HG03025 (cell line): ENCODE results near the gene CPLX1.
"Not testable (repeated sequence)": the region's sequence is repeated elsewhere in the genome, so short reads cannot be mapped to it uniquely, and the experiment has no call there.

Experiments
- ATAC-seq: cut with Tn5 transposase; IDR thresholded peaks from one replicate; pipeline ENCODE4 v1.9.1; 2021; ENCODE audit warnings: mild to moderate bottlenecking, moderate library complexity; ENCODE audit not compliant: unreplicated experiment, low FRiP score

CPLX1 gene

DNA sequence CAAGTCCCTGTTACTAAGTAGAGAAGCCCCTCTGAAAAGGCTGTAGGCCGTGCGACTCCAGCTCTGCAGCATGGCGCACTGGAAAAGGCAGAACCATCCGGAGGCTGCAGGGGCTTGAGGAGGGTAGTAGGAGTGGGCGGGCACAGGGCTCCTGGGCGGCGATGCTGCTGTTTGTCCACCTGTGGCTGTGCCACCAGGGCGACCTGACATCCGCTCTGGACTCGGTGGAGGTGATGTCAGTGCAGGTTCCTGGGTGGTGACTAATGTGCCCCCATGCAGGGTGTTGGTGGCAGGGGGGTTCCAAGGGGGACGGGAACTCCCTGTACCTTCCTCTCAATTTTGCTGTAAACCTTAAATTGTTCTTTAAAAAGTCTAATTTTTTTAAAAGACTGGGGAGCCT lies 62.0 kb downstream of the CPLX1 start:
- no peak for ATAC-seq

DNA sequence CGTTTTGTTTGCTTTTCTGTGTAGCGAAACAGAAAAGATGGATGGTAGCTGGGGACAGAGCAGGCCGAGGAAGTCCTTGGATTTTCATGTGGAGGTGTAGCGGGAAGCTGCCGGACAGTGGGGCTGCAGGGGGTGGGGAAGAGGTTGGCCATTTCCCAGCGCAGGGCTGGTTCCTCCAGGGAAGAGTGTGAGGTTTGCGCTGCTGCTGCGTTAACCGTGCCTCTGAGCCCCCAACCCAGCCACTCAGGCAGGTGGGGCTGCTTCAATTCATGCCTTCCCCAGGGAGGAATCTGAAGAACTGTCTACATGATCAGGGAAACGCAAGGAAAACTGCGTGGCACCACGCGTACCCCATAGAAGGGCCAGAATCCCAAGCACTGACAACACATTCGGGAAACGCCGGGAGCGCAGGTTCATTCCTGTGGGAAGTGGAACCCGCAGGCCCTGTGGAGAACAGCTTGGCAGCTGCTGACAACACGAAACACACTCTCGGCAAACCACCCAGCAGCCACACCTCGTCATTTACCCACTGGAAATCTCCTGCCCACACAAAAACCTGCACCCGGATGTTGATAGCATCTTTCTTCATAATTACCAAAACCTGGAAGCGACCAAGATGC lies 62.6 kb downstream of the CPLX1 start:
- ATAC-seq = no peak

DNA sequence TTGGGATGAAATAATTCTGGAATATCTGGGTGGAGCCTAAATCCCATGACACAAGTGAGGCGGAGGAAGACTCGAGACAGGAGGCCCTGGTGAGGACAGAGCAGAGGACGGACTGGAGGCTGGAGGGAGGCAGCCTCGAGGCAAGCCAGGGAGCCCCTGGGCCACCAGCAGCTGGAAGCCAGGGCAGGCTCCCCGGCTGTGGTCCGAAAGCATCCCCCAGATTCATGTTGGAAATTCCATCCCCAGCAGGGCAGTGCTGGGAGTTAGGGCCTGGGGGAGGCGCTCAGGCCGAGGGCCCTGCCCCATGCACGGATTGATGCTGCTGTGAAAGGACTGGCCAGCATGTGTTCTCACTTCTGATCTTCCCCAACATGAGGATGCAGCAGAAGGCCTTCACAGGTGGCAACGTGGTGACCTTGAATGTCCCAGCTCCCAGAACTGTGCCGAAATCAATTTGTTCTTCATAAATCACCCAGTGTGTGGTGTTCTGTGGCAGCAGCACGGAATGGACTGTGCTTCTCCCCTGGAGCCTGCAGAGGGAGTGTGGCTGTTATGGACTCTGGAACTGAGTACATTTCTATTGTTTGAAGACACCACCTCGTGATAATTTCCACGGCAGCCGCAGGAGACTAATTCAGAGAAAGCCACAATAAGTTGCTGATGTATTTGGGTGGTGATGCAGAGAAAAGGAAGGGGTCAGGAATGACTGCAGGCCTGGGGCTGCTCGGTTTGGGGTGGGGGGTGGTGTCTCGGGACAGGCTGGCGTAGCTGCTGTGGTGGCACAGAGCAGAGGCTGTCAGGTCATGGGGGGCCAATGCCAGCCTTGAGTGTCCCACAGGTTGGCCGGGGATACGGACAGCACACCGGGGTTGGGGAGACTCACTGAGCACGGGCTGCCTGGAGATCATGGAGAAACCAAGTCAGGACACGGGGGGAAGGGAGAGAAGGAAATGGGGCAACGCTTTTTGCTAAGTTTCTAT lies 63.4 kb downstream of the CPLX1 start:
- ATAC-seq = no peak

DNA sequence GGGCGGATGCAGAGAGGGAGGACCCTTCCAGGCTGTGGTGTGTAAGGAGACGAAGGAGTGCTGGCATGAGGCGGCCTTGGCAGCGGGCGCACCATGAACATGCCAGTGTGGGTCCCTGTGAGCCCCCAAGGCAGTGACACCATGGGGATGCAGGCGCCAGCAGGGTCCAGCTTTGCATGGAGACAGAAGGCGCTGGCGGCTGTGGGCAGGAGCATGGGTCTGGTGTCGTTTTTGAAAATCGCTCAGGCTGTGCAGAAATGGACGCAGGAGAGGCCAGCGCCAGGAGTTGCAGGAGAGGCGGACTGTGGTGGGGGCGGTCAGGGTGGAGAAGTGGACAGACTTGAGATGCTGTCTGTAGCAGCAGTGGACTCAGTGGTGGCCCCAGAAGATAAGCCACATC lies 64.2 kb downstream of the CPLX1 start:
- no peak for ATAC-seq

DNA sequence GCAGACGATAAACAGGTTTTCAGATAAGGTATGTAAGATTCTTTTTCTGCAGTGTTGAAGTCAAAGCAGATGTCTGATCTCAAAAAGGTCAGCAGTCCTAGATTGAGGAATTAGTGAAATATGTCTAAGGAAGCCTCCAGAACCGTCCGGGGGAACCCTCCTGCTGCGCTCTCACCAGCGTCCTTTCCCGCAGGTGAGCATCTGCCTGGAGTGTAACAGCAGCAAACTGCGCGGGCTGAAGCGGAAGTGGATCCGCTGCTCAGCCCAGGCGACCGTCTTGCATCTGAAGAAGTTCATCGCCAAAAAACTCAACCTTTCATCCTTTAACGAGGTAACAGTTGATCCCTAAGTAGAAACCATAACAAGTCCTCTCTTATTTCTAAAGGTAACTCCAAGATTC lies 64.8 kb downstream of the CPLX1 start:
- ATAC-seq = no peak

DNA sequence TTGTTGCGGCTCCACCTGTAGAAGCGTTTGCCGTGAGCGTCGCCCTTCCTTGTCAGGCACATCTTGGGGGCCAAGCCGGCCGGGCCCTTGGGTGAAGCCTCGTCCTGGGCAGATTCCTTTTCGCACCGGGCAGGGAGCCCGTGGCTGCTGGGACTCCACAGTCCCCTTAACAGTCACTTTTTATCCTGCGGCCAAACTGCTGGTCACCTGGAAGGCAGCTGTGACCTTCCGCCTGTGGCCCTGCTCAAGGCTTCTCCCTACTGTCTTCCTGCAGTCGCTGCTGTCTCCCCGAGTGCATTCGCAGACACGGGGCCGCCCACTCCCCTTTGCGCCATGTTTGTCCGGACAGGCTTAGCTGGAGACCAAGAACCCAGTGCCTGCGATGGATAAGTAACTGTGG lies 65.3 kb downstream of the CPLX1 start:
- no peak for ATAC-seq

DNA sequence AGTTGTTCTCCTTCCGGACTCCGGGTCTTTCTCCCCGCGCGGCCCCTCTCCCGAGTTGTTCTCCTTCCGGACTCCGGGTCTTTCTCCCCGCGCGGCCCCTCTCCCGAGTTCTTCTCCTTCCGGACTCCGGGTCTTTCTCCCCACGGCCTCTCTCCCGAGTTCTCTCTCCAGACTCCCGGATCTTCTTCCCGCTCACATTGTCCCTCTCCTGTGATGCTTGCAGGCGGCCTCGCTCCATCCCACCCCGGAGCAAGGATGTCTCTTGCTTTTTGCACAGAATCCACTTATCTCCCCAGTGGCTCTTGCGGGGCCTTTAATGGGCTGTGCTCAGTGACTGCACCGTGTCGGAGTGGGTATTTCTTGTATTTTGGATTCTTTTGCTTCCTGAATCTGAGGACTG lies 66.1 kb downstream of the CPLX1 start:
- not testable (repeated sequence) for ATAC-seq

DNA sequence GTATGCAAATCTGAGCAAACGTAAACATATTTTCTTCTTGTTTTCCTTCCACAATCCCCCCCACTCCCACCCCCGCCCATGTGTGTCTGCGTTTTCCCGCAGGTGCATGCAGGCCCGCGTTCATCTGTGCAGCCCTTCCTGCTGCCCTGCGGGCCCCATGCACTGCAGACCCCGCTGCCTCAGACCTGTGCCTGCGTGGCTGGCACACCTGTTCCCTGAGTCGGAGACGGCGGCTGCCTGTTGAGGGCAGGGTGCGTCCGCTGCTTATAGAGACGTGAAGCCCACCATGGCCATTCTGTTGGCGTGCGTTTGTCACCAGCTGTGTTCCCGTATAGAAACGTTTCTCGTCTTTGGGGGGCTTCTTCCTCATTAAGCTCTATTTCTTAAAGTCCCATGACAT lies 68.8 kb downstream of the CPLX1 start:
- ATAC-seq = no peak

DNA sequence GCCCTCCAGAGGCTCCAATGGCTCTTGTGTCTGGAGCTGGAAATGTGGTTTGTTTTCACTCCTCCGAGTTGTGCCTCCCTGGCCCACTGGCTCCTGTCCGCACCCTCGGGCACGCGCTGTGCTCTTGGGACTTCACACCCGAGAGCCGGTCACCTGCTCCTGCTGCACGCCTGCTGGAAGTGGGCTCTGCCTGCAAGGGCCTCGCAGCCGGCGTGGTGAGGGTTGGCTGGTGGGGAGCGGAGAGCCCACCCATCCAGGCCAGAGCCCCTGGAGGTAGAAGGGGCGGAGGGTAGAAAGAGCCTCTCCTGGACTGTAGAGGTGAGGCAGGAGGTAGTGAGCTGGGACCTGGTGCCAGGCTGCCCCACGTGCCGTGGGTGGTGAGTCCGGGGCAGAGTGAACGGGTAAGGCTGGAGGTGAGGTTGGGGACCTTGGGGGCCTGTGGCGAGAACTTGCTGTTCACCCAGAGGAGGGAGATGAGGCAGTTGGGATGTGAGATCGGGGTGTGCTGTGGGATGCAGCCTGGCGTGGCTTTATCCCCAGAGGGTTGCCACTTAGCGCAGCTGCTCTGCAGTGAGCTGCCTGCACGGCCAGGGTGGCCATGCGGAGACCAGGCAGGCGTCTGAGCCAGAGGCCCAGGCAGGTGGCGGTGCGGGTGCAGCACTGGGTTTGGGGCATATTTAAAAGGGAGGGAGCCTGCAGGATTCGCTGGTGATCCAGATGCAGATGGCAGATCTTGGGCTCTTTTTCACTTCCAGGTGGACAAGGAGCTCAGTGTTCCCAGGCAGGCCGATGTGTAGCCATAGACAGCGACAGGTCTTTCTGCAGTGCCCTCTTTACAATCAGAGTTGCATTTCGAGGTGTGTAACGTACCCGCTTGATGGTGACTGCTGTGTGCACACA lies 71.5 kb downstream of the CPLX1 start:
- no peak for ATAC-seq

DNA sequence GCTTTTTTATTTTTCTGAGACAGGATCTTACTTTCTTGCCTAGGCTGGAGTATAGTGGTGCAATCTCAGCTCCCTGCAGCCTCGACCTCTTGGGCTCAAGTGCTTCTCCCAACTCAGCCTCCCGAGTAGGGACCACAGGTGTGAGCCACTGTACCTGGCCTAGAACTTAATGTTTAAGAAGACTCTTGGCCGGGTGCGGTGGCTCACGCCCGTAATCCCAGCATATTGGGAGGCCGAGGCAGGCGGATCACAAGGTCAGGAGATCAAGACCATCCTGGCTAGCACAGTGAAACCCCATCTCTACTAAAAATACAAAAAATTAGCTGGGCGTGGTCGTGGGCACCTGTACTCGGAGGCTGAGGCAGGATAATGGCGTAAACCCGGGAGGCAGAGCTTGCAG lies 72.7 kb downstream of the CPLX1 start:
- ATAC-seq = not testable (repeated sequence)

DNA sequence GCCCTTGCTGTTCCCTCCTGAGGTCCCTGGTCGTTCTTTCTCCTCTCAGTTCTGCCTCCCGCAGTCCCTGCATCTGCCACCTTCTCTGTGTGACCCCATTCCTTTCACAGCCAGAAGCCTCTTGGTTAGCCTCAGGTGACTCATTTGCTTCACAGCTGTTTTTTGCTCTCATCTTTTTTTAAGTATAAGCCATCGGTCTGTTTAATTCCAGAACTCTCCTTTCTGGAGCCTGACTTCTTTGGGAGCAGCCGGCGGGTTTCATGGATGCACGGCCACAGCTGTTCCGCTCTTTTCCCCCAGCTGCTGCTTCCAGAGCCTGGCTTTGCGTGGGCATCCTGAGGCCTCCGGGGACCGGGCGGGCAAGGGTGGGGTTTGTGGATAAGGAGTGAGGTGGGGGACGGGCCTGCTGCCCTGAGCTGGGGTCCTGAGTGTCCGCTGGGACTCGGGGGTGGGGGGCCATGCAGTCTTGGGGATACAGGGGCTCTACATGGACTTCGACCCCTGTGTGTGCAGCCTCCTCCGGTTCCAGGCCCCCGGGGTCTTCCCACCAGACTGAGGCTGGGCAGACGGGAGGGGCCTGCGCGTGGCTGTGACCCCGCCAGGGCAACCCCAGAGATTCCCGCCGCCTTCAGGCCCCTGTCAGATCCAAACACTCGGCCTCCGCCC lies 73.6 kb downstream of the CPLX1 start:
- no peak for ATAC-seq

DNA sequence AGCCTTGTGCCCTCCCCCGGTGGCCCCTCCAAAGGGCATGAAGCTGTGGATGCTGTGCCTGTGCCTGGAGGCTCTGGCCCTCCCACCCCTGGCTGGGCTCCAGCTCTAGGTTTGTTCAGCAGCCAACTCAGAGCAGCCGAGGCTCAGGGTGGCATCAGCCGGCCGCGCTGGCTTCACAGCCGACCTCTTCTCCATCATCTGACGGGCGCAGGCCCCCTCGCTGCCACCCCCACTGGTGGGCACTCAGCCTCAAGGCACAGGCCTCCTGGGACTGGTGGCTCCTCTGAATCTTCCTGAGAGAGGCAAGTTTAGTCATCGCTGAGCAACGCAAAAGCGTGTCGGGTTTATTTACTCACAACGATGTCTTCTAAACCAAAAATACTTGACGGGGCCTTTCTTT lies 74.3 kb downstream of the CPLX1 start:
- no peak for ATAC-seq

DNA sequence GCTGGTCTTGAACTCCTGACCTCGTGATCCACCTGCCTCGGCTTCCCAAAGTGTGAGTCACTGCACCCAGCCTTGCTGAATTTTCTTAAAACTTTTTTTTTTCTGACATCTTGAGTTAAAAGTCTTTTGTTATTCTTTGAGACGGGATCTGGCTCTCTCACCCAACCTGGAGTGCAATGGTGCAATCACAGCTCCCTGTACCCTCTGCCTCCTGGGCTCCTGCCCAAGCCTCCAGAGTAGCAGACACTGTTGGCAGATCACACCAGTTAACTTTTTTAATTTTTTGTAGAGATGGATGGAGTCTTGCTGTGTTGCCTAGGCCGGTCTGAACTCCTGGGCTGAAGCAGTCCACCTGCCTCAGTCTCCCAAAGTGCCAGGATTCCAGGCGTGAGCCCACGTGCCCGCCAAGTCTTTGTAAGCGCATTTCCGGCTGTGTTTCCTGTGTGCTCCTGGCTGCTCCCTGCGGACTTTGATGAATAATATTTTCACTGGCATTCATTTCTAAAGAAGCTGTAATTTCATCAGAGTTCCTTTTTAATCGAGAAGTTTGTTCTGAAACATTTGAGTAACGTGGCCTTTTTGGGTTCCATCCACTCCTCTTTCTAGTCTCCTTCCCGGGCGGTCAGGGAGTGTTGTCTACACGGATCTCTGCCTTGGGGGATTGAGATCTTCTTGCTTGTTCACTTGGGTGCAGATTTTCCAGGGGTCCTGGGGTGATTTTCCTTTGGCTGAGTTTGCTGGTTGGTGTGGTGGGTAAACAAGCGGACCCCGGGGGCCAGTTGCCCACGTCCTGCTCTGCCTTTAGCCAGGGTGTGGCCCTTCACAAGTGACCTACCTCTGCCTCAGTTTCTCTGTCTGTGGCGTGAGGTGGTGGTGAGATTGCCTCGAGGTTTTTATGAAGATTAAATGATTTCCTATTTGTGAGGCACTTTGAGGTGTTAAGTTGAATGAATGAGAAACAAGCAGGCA lies 75.9 kb downstream of the CPLX1 start:
- ATAC-seq = no peak

DNA sequence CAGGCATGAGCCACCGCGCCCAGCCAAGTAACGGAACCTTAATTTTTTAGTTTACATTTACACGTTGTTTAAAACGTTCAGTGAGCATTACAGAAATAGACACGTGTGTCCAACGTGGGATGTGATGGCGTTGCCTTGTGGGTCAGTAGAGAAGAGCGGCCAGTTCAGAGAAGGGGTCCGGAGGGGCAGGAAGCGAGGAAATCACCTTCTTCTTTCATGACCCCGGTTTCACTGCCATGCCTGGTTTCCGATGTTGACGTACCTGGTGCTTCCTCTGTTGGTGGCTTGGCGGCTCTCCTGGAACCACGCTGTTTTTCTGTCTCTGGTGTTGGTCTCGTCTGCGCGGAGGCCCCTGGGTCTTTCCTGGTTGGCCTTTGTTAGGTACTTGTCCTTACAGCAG lies 77.5 kb downstream of the CPLX1 start:
- no peak for ATAC-seq

DNA sequence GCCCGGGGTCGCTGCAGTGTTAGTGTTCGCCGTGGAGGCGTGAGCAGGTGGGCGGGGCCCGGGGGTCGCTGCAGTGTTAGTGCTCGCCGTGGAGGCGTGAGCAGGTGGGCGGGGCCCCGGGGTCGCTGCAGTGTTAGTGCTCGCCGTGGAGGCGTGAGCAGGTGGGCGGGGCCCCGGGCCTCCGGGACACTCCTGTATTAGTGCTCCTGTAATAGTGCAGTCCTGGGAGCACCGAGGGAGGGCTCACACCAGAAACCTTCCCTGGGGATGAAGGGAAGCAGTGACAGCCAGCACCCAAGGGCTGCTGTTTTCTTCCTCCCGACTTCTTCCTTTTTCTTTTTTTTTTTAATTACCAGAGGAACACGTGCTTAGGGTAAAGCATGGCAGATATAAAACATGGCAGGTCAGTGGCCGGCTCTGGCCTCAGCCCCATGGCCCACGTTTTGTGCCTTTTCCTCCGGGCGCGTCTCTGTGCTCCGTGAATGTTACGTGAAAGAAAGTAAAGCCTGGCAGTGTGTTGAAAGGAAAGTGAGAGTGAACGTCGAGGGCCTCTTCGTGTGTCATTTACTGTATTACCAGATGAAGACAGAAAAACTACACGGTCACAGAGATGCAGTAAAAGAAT lies 78.3 kb downstream of the CPLX1 start:
- no peak for ATAC-seq

DNA sequence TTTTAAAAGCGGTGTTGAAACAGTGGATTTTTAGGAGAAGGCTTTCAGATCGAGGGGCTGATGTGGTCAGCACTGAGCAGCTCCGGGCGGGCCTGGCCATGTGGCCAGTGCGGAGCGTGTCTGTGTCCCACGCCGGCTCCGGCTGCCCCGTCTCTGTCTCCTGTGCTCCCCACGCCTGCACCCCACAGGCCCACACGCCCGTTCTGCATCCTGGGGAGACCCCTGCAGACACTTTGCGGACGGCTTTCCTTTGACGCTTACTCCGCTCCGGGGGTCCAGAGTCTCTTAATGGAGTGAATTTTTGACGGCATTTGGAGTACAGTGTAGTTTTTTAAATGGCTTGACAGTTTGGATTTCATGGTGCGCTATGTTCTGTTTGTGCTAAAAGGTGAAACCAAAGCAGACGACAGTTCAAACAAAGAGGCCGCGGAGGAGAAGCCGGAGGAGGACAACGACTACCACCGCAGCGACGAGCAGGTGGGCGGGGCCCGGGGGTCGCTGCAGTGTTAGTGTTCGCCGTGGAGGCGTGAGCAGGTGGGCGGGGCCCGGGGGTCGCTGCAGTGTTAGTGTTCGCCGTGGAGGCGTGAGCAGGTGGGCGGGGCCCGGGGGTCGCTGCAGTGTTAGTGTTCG lies 81.6 kb downstream of the CPLX1 start:
- no peak for ATAC-seq

DNA sequence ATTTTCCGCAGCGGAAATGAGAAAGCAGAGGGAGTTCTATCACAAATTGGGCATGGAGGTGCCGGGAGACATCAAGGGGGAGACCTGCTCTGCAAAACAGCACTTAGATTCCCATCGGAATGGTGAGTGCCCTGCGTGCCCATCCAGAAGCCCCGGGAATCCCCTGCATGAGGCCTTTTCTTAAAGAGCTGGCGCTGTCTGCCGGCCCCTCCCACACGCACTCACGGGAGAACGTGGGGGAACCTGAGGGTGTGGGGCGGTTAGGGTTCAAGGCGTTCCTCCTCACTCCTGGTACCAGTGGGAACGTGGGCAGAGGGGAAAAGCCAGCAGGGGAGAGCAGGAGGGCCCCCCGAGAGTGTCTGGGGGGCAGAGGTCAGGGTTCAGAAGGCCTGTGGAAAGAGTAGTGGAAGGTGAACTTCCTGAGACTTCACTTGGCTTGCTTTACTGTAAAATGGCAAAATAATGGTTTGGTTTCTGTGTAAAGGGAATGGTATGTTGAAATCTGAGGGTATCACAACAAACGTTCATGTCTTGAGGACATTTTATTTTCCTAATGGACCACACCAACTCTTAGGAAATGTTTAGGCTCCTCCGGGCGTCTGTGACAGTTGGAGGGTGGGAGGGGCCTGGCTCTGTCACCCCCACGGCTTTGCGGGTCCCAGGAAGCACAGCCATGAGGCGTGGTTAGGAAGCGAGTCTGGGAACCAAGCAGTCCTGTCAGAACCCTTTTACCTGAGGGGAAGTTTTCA lies 82.3 kb downstream of the CPLX1 start:
- ATAC-seq = no peak
